GM18499 (cell line): ENCODE data around the gene LSM4.

ENCODE experiments used
- ATAC-seq: cut with Tn5 transposase; IDR thresholded peaks from one replicate; pipeline ENCODE4 v1.9.1; 2021; ENCODE audit warnings: moderate number of reproducible peaks; ENCODE audit not compliant: insufficient read depth, unreplicated experiment

The LSM4 gene

GRCh38 chr19:18313398-18313797 lies 9.5 kb downstream of the LSM4 start:
- ATAC-seq = no peak

- no peak for ATAC-seq
Observed at GRCh38 chr19:18312092-18312534, 10.8 kb downstream of the LSM4 start.

- no peak for ATAC-seq
Observed at GRCh38 chr19:18311502-18312091, 11.3 kb downstream of the LSM4 start.

GRCh38 chr19:18310966-18311365 lies 11.9 kb downstream of the LSM4 start:
- no peak for ATAC-seq

GRCh38 chr19:18310118-18310909 lies 12.6 kb downstream of the LSM4 start:
- no peak for ATAC-seq

- ATAC-seq = no peak
Observed at GRCh38 chr19:18309525-18310064, 13.3 kb downstream of the LSM4 start.

- no peak for ATAC-seq
Observed at GRCh38 chr19:18308948-18309325, 13.9 kb downstream of the LSM4 start.

- ATAC-seq = no peak
Observed at GRCh38 chr19:18308051-18308947, 14.6 kb downstream of the LSM4 start.

GRCh38 chr19:18307271-18307681 lies 15.6 kb downstream of the LSM4 start:
- no peak for ATAC-seq

GRCh38 chr19:18306888-18307260 lies 16.0 kb downstream of the LSM4 start:
- ATAC-seq = no peak

- ATAC-seq = no peak
Observed at GRCh38 chr19:18306209-18306887, 16.5 kb downstream of the LSM4 start.

GRCh38 chr19:18304458-18305310 lies 18.2 kb downstream of the LSM4 start:
- ATAC-seq = no peak

GRCh38 chr19:18304208-18304457 lies 18.7 kb downstream of the LSM4 start:
- no peak for ATAC-seq

- ATAC-seq = no peak
Observed at GRCh38 chr19:18301718-18302111, 21.2 kb downstream of the LSM4 start.

- no peak for ATAC-seq
Observed at GRCh38 chr19:18300930-18301717, 21.8 kb downstream of the LSM4 start.

GRCh38 chr19:18299654-18300053 lies 23.2 kb downstream of the LSM4 start:
- ATAC-seq = no peak

GRCh38 chr19:18298601-18299000 lies 24.3 kb downstream of the LSM4 start:
- no peak for ATAC-seq

- ATAC-seq = no peak
Observed at GRCh38 chr19:18297308-18297707, 25.6 kb downstream of the LSM4 start.

- no peak for ATAC-seq
Observed at GRCh38 chr19:18295034-18295451, 27.8 kb downstream of the LSM4 start.
